HG03520 (cell line): ENCODE results near the gene PARD6G.
"Not testable (repeated sequence)": the region's sequence is repeated elsewhere in the genome, so short reads cannot be mapped to it uniquely, and the experiment has no call there.

Experiments used
- ATAC-seq: cut with Tn5 transposase; IDR thresholded peaks from one replicate; pipeline ENCODE4 v1.9.1; 2021; ENCODE audit warnings: mild to moderate bottlenecking, moderate library complexity; ENCODE audit not compliant: unreplicated experiment

Gene PARD6G

GRCh38 chr18:80247393-80247841, at the start of gene PARD6G:
Gene PARD6G, minus strand, starts transcription at chr18:80247514. Its CDS starts 166 bp downstream, at chr18:80247348.
- peak; percentile 64 for ATAC-seq

- not testable (repeated sequence) for ATAC-seq
Measured at GRCh38 chr18:80262241-80263033, 15.1 kb upstream of the PARD6G start.

- no peak for ATAC-seq
Measured at GRCh38 chr18:80259610-80260009, 12.3 kb upstream of the PARD6G start.

DNA sequence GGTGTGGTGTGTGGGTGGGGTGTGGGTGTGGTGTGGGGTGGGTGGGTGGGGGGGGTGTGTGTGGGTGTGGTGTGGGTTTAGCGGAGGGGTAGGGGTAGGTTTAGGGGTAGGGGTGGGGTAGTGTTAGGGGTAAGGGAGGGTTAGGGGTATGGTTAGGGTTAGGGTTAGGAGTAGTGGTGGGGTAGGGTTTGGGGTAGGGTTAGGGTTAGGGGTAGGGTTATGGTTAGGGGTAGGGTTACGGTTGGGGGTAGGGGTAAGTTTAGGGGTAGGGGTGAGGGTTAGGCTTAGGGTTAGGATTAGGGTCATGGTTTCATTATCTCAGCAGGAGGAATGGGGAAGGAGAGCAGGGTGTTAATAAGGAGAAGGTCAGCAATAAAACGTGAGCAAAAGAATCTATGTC, 11.3 kb upstream of the PARD6G start:
- no peak for ATAC-seq

DNA sequence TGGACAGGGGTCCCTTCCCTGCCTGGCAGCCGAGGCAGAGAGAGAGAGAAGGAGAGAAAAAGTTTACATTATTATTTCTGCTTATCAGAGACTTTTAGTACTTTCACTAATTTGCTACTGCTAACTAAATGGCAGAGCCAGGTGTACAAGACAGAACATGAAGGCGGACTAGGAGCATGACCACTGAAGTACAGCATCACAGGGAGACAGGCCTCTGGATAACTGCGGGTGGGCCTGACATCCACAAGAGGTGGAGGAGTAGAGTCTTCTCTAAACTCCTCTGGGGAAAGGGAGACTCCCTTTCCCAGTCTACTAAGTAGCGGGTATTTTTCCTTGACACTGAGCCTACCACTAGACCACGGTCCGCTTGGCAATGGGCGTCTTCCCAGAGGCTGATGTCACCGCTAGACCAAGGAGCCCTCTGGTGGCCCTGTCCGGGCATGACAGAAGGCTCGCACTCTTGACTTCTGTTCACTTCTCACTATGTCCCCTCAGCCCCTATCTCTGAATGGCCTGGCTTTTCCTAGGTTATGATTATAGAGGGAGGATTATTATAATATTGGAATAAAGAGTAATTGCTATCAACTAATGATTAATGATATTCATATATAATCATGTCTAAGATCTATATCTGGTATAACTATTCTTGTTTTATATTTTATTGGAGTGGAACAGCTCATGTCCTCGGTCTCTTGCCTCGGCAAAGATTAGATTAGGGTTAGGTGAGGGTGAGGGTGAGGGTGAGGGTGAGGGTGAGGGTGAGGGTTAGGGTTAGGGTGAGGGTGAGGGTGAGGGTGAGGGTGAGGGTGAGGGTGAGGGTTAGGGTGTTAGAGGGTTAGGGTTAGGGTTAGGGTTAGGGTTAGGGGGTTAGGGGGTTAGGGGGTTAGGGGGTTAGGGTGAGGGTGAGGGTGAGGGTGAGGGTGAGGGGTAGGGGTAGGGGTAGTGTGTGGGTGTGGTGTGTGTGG, 10.5 kb upstream of the PARD6G start:
- not testable (repeated sequence) for ATAC-seq

- ATAC-seq = no peak
Measured at GRCh38 chr18:80254971-80255500, 7.7 kb upstream of the PARD6G start.

DNA sequence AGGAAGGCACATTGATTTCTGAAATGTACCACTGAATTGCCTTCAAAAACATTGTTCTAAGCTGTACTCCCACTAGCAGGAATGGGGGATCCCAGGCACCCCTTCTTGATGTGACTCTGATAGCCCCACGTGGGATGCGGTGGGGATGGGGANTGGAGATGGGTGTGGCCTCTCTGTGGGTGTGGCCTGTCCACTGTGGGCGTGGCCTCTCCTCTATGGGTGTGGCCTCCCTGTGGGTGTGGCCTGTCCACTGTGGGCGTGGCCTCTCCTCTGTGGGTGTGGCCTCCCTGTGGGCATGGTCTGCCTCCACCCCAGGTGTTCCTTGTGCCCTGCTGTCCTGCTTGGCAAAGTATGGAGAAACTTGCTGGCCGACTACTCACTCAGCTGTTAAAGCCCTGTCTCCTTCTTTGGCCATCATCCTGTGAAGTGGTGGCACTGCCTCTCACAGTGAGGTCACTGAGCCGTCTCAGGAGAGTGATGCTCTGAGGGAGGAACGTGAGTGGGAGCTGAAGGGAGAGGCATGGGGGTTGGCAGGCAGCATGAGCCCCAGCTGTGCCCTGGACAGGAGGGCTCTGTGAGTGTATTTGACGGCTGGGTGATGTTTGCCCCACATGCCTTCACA, 6.7 kb upstream of the PARD6G start:
- no peak for ATAC-seq

- ATAC-seq = no peak
Measured at GRCh38 chr18:80253236-80253635, 5.9 kb upstream of the PARD6G start.

GRCh38 chr18:80252136-80252535, 4.8 kb upstream of the PARD6G start:
- ATAC-seq = no peak

DNA sequence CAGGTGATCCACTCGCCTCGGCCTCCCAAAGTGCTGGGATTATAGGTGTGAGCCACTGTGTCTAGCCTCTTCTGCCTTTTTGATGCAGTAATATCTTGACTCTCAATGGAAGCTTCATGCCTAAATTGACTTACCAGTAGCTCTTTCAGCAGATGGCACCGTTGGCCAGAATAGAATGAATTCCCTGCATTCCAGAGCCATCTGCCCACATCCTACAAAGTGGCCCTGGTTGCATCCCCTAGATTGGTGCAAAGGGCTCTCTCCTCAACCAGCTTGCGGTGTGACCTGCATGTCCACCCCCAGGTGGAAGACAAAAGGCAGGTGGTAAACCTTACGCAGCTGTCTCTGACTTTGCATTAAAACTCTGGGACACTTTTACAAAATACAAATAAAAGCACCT, 4.4 kb upstream of the PARD6G start:
- ATAC-seq = no peak

DNA sequence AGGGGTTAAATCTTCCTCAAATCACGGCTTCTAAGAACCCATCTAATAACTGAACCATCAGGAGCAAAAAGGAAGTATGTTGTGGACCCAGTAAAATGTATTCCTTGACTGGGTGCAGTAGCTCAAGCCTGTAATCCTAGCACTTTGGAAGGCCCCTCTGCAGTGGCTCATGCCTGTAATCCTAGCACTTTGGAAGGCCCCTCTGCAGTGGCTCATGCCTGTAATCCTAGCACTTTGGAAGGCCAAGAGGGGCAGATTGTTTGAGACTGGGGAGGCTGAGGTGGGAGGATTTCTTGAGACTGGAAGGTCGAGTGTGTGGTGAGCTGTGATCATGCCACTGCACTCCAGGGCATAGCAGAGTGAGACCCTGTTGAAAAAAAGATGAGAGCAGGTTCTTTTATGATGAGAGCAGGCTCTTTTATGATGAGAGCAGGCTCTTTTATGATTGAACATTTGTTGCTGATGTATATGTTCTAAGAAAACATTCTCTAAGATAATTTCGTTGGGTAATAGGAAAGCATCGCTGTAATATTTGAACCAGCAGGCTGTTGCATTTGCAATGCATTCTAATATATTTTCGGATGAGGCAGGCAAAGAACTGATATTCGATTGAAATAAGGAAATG, 3.5 kb upstream of the PARD6G start:
- no peak for ATAC-seq

GRCh38 chr18:80249217-80250093, 2.1 kb upstream of the PARD6G start:
- no peak for ATAC-seq

DNA sequence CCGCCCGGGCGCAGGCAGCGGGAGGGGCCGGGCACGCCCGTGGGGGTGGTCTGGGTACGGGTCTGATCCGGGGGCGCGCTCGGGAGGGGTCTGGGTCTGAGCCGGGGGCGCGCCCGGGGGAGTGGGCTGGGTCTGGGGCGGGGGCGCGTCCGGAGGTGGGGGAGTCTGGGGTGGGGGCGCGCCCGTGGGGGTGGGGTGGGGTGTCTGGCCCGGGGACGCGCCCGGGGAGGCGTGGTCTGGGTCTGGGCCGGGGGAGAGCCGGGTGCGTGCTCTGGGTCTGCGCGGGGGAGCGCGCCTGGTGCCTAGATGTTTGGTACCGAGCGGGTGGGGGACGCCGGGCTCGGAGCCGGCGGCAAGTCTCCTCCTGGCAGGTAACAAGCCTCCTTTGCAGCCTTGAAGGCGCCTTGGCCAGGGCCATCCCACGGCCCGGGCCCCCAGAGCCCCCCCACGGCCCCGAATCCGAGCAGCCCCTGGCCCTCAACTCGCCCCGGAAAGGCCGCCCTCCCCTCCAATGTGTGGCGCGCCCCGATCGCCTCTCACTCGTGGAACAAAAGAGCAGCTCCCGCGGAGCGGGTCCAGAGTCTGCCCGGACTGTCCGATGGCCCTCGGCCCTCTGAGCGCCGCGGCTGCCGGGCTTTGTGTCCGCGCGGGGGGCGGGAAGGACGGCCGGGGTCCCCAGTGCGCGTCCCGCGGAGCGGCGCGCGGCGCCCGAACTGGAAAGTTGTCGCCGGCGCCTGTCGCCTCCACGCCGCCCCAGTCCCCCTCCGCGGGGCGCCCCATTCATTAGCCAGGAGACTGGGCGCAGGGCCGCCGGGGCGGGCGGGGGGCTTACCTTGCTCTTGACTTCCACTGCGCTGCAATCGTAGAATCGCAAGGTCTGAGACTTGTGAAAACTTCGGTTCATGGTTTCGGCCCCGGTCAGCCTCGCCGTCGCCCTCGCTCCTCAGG, 595 bp downstream of the PARD6G start:
- ATAC-seq = peak; percentile 15

DNA sequence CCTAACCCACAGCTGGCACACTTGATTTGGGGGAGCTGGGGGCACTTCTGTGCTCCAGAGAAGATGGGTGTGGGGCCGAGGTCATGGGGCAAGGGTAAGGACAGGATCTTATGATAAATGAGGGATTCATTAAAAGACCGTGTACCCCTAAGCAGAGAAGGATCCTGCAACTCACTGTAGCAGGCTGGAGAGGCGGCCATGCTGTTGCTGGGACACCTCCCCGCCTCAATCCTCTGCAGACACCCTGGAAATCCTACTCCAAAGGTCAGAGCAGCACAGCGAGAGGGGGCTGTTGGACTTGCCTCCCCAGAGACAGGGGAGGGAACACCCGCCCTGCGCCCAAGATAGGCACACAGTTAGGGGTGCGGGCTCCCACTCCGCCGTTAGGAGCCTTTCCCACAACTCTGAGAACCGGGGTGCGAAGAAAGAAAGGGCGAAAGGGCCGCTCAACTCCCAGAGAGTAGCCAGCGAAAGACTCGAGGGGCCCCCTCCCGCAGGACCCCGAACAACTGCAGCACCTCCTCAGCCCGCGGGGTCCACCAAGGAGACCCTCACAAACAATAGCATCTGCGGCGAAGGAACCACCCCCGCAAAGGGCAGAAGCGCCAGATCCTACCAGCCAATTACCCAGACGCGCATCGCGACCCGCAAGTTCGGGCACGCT, 1.4 kb downstream of the PARD6G start:
- no peak for ATAC-seq

DNA sequence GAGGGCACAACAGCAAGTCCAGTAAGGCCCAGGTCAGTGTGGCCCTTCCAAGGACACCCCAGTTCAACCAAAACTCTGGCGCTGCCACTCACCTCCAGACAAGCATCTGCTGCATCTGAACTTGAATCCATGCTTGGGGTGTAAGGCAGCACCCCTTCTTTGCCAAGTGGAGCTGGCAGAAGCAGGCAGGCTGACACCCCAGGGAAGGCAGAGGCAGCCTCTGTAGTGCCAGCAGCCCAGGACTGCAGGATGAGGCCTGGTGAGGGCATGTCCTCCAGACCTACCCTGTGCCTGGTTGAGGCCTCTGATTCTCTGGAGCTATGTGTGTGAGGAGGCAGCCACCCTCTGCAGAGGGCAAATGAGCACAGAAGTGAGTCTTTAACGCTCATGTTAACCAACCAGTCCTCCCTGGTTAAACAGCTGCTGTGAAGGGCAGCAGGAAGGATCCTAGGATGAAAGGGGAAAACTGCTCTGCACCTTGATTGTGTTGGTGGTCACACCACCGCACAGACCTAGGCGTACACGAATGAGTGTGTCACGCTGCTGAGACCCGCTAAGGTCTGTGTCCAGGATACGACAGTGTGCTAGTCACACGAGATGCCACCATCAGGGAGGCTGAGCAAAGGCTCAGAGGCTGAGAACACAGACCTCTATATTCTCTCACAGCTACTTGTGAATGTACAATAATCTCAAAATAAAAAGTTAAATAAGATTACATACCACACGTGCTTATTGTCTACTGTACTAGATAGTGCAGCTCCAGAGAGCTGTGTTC, 2.2 kb downstream of the PARD6G start:
- no peak for ATAC-seq

DNA sequence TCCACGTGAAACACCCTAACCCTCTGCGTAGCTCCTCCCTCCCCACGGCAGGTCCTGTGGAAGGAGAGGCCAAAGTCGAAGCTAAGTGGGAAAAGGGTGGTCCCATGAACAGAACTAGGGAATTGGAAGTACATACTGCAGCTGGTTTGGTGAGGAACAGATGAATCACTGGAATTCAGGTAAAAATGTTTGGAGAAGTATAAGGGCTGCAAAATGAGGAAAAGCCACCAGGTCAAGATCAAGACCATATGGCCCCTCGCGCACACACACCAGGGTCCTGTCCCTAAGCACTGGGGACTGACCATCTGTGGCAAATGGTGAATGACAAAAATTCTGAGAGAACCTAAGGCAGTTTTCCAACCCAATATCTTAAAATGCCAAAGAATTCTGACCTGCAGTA, 3.1 kb downstream of the PARD6G start:
- no peak for ATAC-seq

DNA sequence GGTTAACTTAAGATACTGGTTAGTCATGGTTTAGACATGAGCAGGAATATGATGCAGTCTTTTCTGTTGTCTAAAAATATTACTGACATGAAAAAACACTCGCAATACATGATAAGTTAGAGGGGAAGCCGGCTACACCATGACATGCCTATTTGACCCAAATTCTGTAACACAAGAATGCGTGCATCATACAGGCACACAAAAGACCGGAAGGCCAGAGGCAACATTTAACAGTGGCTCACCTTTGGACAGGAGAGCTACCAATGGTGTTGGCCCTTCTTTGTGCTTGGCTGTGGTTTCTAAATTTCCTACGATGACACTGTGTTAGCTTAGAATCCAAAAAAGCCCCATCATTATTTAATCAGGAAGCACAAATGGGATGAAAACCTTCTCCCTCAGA, 4.1 kb downstream of the PARD6G start:
- no peak for ATAC-seq
